ENCODE data around the gene RPS15.

- TF ChIP-seq CTCF (IDR thresholded peaks at IDR 0.05) (no peak), ZFX (IDR thresholded peaks at IDR 0.05; ENCODE audit: borderline replicate concordance) (no peak)
Measured at GRCh38 chr19:1467215-1467489, 29.0 kb downstream of the RPS15 start.

All from 22Rv1 (cell line).